SK-N-MC (cell line): ENCODE data around the gene TPX2.

ENCODE experiments used
- DNase-seq: peaks from one replicate; pipeline ENCODE4 v3.0.0-alpha.2; 2011; ENCODE audit warnings: low read depth, low spot score
- H3K27ac ChIP-seq: fragments of 200-600 bp; sonication (generic); 2 replicates; pipeline ENCODE4 v1.5.1; 2016; ENCODE audit warnings: mixed run types
- H3K36me3 ChIP-seq: fragments of 200-600 bp; sonication (generic); 2 replicates; pipeline ENCODE4 v1.6.1; 2017; ENCODE audit warnings: antibody characterized with exemption, low read length, mixed read lengths; ENCODE audit not compliant: insufficient read depth
- H3K4me3 ChIP-seq: fragments of 200-600 bp; sonication (generic); 2 replicates; pipeline ENCODE4 v1.5.1; 2016
- H3K9ac ChIP-seq: fragments of 200-600 bp; sonication (generic); 2 replicates; pipeline ENCODE4 v1.8.0; 2017; ENCODE audit warnings: mixed run types, mixed read lengths; ENCODE audit not compliant: insufficient read length
- H3K9me3 ChIP-seq: fragments of 200-600 bp; sonication (generic); 2 replicates; pipeline ENCODE4 v1.6.1; 2017; ENCODE audit warnings: low read depth, mild to moderate bottlenecking, antibody characterized with exemption, low read length, moderate library complexity, mixed read lengths
- EZH2 ChIP-seq: fragments of 200-600 bp; sonication (generic); IDR thresholded peaks from one replicate; pipeline ENCODE4 v1.6.1; 2017; ENCODE audit warnings: antibody characterized with exemption
- FOXP2 ChIP-seq: optimal IDR thresholded peaks from 2 replicates; pipeline ENCODE3; 2011; ENCODE audit warnings: mild to moderate bottlenecking, moderate library complexity; ENCODE audit not compliant: insufficient read depth; ENCODE audit errors: extremely low read length, control extremely low read depth
- POLR2AphosphoS5 ChIP-seq: IDR thresholded peaks from 2 replicates; pipeline ENCODE4 v1.6.1; 2012; ENCODE audit warnings: mild to moderate bottlenecking, low read depth, low read length, borderline replicate concordance

The TPX2 gene

GRCh38 chr20:31836853-31837608 lies 97.9 kb downstream of the TPX2 start:
- Histone ChIP-seq H3K9ac (no peak overlapping the region), H3K36me3 (no peaks in the 10 kb centered on the region), H3K27ac (no peak overlapping the region), H3K9me3 (no peaks in the 10 kb centered on the region), H3K4me3 (no peak overlapping the region)
- no peak for DNase-seq
- no peak for TF ChIP-seq POLR2AphosphoS5
- no peak for TF ChIP-seq FOXP2
- no peak for TF ChIP-seq EZH2

GRCh38 chr20:31837896-31838397 lies 98.9 kb downstream of the TPX2 start:
- H3K36me3 ChIP-seq: no peaks in the 10 kb centered on the region
- no peak overlapping the region for H3K9ac ChIP-seq
- TF ChIP-seq FOXP2: no peak
- no peak for TF ChIP-seq POLR2AphosphoS5
- no peak for TF ChIP-seq EZH2
- no peak overlapping the region for H3K4me3 ChIP-seq
- no peak for DNase-seq
- H3K27ac ChIP-seq: no peak overlapping the region
- no peaks in the 10 kb centered on the region for H3K9me3 ChIP-seq

GRCh38 chr20:31838646-31839292 lies 99.7 kb downstream of the TPX2 start:
- no peak overlapping the region for H3K9ac ChIP-seq
- no peaks in the 10 kb centered on the region for H3K36me3 ChIP-seq
- H3K27ac ChIP-seq: no peak overlapping the region
- no peaks in the 10 kb centered on the region for H3K9me3 ChIP-seq
- DNase-seq: no peak
- TF ChIP-seq POLR2AphosphoS5 (no peak), EZH2 (no peak), FOXP2 (no peak)
- H3K4me3 ChIP-seq: no peak overlapping the region

GRCh38 chr20:31839782-31840487 lies 100.8 kb downstream of the TPX2 start:
- H3K27ac ChIP-seq: no peak overlapping the region
- no peak for DNase-seq
- H3K4me3 ChIP-seq: no peak overlapping the region
- H3K36me3 ChIP-seq: no peaks in the 10 kb centered on the region
- TF ChIP-seq EZH2 (no peak), POLR2AphosphoS5 (no peak), FOXP2 (no peak)
- H3K9ac ChIP-seq: no peak overlapping the region
- no peaks in the 10 kb centered on the region for H3K9me3 ChIP-seq

GRCh38 chr20:31840906-31841816 lies 102.1 kb downstream of the TPX2 start:
- H3K9ac ChIP-seq: no peak overlapping the region
- no peak for DNase-seq

GRCh38 chr20:31841928-31842327 lies 102.8 kb downstream of the TPX2 start:
- H3K36me3 ChIP-seq: no peaks in the 10 kb centered on the region
- no peak for TF ChIP-seq FOXP2
- no peak for TF ChIP-seq EZH2
- no peak for TF ChIP-seq POLR2AphosphoS5
- DNase-seq: no peak
- H3K9me3 ChIP-seq: no peaks in the 10 kb centered on the region
- no peak overlapping the region for H3K27ac ChIP-seq
- H3K9ac ChIP-seq: no peak overlapping the region
- no peak overlapping the region for H3K4me3 ChIP-seq

More at GRCh38 chr20:31840906-31841816, 102.1 kb downstream of the TPX2 start:
- Histone ChIP-seq H3K4me3 (no peak overlapping the region), H3K9me3 (no peaks in the 10 kb centered on the region), H3K36me3 (no peaks in the 10 kb centered on the region), H3K27ac (no peak overlapping the region)
- TF ChIP-seq FOXP2: no peak
- TF ChIP-seq POLR2AphosphoS5: no peak
- no peak for TF ChIP-seq EZH2

- H3K9ac ChIP-seq: no peak overlapping the region
Observed at GRCh38 chr20:31842471-31843157, 103.5 kb downstream of the TPX2 start.

GRCh38 chr20:31843288-31843687 lies 104.2 kb downstream of the TPX2 start:
- Histone ChIP-seq H3K9ac (no peak overlapping the region), H3K36me3 (no peaks in the 10 kb centered on the region), H3K27ac (no peak overlapping the region), H3K9me3 (no peaks in the 10 kb centered on the region), H3K4me3 (no peak overlapping the region)
- DNase-seq: no peak
- TF ChIP-seq FOXP2 (no peak), POLR2AphosphoS5 (no peak), EZH2 (no peak)

More at GRCh38 chr20:31842471-31843157, 103.5 kb downstream of the TPX2 start:
- Histone ChIP-seq H3K9me3 (no peaks in the 10 kb centered on the region), H3K27ac (no peak overlapping the region), H3K36me3 (no peaks in the 10 kb centered on the region), H3K4me3 (no peak overlapping the region)
- no peak for DNase-seq
- no peak for TF ChIP-seq FOXP2
- TF ChIP-seq POLR2AphosphoS5: no peak
- TF ChIP-seq EZH2: no peak
